ENCODE results near the gene BBOF1. TPM values are rescaled to one million over a fixed set of nuclear protein-coding genes. Genes with fewer than 3 reads are reported as not detected.

Gene BBOF1
- total RNA-seq, 4 donors from 2014 or later, result 19.6 to 36.8 (median 22.4) TPM

- Histone ChIP-seq H3K9me3 (no peaks in the 10 kb centered on the region), H3K27ac (no peak overlapping the region), H3K27me3 (no peaks in the 10 kb centered on the region), H3K4me3 (replicated peaks in 1 of 3) (no peak overlapping the region), H3K4me1 (peaks cover 4 to 12% of the 10 kb centered on the region in 2 donors), H3K36me3 (no peaks in the 10 kb centered on the region)
- TF ChIP-seq CTCF (IDR thresholded peaks at IDR 0.05) (no peak), POLR2A (IDR thresholded peaks at IDR 0.05) (no peak)
- intact Hi-C loops (cut with DNase I), result no loop called here
- WGBS, 2 donors, result 88 to 92% methylated on average over 4 of the region's 4 CpGs
- no peak for DNase-seq
Measured at GRCh38 chr14:74022346-74022745, 3.2 kb downstream of the BBOF1 start.

- Histone ChIP-seq H3K27ac (no peak overlapping the region), H3K36me3 (no peaks in the 10 kb centered on the region), H3K9me3 (no peaks in the 10 kb centered on the region), H3K4me3 (replicated peaks in 1 of 3) (no peak overlapping the region), H3K4me1 (no peaks in the 10 kb centered on the region), H3K27me3 (no peaks in the 10 kb centered on the region)
- TF ChIP-seq POLR2A (IDR thresholded peaks at IDR 0.05) (no peak), CTCF (IDR thresholded peaks at IDR 0.05) (no peak)
- 91 to 98% methylated on average over 3 of the region's 3 CpGs for WGBS, 2 donors
- intact Hi-C loops (cut with DNase I), result no loop called here
- DNase-seq, result no peak
Measured at GRCh38 chr14:74029136-74029535, 10.0 kb downstream of the BBOF1 start.

- Histone ChIP-seq H3K9me3 (no peaks in the 10 kb centered on the region), H3K27ac (no peak overlapping the region), H3K4me1 (no peaks in the 10 kb centered on the region), H3K27me3 (no peaks in the 10 kb centered on the region), H3K36me3 (no peaks in the 10 kb centered on the region), H3K4me3 (replicated peaks in 1 of 3) (no peak overlapping the region)
- TF ChIP-seq CTCF (IDR thresholded peaks at IDR 0.05) (no peak), POLR2A (IDR thresholded peaks at IDR 0.05) (no peak)
- WGBS, 2 donors, result 93 to 98% methylated on average over 3 of the region's 3 CpGs
- intact Hi-C loops (cut with DNase I), result no loop called here
- DNase-seq, result no peak
Measured at GRCh38 chr14:74034572-74034971, 15.4 kb downstream of the BBOF1 start.

GRCh38 chr14:74035556-74035955, 16.4 kb downstream of the BBOF1 start:
- Histone ChIP-seq H3K36me3 (no peaks in the 10 kb centered on the region), H3K9me3 (no peaks in the 10 kb centered on the region), H3K4me1 (no peaks in the 10 kb centered on the region), H3K27me3 (no peaks in the 10 kb centered on the region), H3K4me3 (replicated peaks in 1 of 3) (no peak overlapping the region), H3K27ac (no peak overlapping the region)
- TF ChIP-seq CTCF (IDR thresholded peaks at IDR 0.05), result no peak
- TF ChIP-seq POLR2A (IDR thresholded peaks at IDR 0.05), result no peak
- DNase-seq, result no peak
- intact Hi-C loops (cut with DNase I), result no loop called here
- 90 to 94% methylated on average over 4 of the region's 4 CpGs for WGBS, 2 donors

GRCh38 chr14:74038020-74038859, 19.1 kb downstream of the BBOF1 start:
- H3K9me3 ChIP-seq, result no peaks in the 10 kb centered on the region
- H3K27me3 ChIP-seq, result no peaks in the 10 kb centered on the region
- H3K4me1 ChIP-seq, result no peaks in the 10 kb centered on the region
- H3K4me3 ChIP-seq (replicated peaks in 1 of 3), result no peak overlapping the region
- H3K36me3 ChIP-seq, result peaks cover 0 to 2% of the 10 kb centered on the region in 2 donors
- no peak for TF ChIP-seq POLR2A (IDR thresholded peaks at IDR 0.05)
- peak; percentile 19 to 65 (median 44) for TF ChIP-seq CTCF (IDR thresholded peaks at IDR 0.05)
- no peak for DNase-seq
- WGBS, 2 donors, result 69 to 71% methylated on average over 3 of the region's 3 CpGs
- H3K27ac ChIP-seq, result no peak overlapping the region
- intact Hi-C loops (cut with DNase I), result no loop called here

Data from thyroid gland (tissue), 4 donors.